ENCODE data around the gene PLA2G15. TPM values are rescaled to one million over a fixed set of nuclear protein-coding genes. Genes with fewer than 3 reads are reported as not detected.
A peak's percentile ranks its signal among the peaks of the same experiment; 100 is the strongest.

Gene PLA2G15
- total and polyA plus RNA-seq, 2 of the 13 experiments (the other 11 are each of a cell fraction or from before 2014, with no cell fraction given): 14.4 to 23.7 TPM

DNA sequence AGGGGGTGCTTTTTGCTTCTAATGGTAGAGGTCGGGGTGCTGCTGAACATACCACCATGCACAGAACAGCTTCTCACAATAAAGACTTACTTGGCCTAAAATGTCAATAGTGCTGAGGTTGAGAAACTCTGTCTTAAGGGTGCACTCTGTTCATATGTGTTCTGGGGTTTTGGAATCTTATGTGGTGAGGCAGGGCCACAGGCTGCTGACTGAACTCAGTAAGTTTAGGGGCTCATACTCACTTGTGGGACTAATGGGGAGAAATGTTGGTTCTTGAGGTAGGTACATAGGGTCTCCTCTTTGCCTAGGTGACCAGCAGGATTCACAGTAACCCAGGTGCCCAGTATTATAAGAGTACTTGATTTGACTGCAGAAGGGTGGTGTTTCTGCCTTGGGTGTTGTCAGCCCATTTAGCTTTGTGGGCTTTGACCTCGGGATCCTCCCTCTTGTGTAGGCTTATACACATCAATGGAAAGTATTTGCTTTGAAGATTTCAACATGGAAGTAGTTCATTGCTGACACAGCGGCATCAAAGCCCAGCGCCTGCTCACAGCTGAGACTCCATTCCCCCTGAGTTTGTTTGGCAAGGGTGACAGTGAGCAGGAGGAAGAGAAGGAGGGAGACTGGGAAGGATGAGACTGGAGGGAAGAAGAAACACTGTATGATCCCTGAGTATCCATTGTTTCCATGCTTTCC is 36.3 kb downstream of the PLA2G15 start (continued):
- no peak for TF ChIP-seq DZIP1 (CRISPR knock-in tag; IDR thresholded peaks at IDR 0.05)
- TF ChIP-seq ASH2L (IDR thresholded peaks at IDR 0.05; ENCODE audit: insufficient read length, low read depth, low read length): peak; percentile 93
- TF ChIP-seq, protein P1, sequence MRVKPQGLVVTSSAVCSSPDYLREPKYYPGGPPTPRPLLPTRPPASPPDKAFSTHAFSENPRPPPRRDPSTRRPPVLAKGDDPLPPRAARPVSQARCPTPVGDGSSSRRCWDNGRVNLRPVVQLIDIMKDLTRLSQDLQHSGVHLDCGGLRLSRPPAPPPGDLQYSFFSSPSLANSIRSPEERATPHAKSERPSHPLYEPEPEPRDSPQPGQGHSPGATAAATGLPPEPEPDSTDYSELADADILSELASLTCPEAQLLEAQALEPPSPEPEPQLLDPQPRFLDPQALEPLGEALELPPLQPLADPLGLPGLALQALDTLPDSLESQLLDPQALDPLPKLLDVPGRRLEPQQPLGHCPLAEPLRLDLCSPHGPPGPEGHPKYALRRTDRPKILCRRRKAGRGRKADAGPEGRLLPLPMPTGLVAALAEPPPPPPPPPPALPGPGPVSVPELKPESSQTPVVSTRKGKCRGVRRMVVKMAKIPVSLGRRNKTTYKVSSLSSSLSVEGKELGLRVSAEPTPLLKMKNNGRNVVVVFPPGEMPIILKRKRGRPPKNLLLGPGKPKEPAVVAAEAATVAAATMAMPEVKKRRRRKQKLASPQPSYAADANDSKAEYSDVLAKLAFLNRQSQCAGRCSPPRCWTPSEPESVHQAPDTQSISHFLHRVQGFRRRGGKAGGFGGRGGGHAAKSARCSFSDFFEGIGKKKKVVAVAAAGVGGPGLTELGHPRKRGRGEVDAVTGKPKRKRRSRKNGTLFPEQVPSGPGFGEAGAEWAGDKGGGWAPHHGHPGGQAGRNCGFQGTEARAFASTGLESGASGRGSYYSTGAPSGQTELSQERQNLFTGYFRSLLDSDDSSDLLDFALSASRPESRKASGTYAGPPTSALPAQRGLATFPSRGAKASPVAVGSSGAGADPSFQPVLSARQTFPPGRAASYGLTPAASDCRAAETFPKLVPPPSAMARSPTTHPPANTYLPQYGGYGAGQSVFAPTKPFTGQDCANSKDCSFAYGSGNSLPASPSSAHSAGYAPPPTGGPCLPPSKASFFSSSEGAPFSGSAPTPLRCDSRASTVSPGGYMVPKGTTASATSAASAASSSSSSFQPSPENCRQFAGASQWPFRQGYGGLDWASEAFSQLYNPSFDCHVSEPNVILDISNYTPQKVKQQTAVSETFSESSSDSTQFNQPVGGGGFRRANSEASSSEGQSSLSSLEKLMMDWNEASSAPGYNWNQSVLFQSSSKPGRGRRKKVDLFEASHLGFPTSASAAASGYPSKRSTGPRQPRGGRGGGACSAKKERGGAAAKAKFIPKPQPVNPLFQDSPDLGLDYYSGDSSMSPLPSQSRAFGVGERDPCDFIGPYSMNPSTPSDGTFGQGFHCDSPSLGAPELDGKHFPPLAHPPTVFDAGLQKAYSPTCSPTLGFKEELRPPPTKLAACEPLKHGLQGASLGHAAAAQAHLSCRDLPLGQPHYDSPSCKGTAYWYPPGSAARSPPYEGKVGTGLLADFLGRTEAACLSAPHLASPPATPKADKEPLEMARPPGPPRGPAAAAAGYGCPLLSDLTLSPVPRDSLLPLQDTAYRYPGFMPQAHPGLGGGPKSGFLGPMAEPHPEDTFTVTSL (CRISPR knock-in tag; IDR thresholded peaks at IDR 0.05; ENCODE audit: borderline replicate concordance): peak; percentile 83; the same call in 1 of the 2 replicates

All from HepG2 (cell line).